ENCODE data around the gene MTRF1L.

The MTRF1L gene

GRCh38 chr6:153028286-153028685 lies 25.8 kb upstream of the MTRF1L start:
- TF ChIP-seq FOXM1 (IDR thresholded peaks at IDR 0.05; ENCODE audit: borderline replicate concordance, low read depth) (no peak), USF1 (IDR thresholded peaks at IDR 0.05) (no peak)

GRCh38 chr6:153027480-153027879 lies 25.0 kb upstream of the MTRF1L start:
- TF ChIP-seq TCF12 (IDR thresholded peaks at IDR 0.05; ENCODE audit: low read depth) (no peak), REST (IDR thresholded peaks at IDR 0.05; ENCODE audit: low read depth) (no peak), RAD21 (IDR thresholded peaks at IDR 0.05; ENCODE audit: low read depth) (no peak), FOXM1 (IDR thresholded peaks at IDR 0.05; ENCODE audit: borderline replicate concordance, low read depth) (no peak), EGR1 (IDR thresholded peaks at IDR 0.05) (no peak), MAX (IDR thresholded peaks at IDR 0.05) (no peak)

GRCh38 chr6:153024709-153025017 lies 22.2 kb upstream of the MTRF1L start:
- TF ChIP-seq NFIC (IDR thresholded peaks at IDR 0.05) = no peak
- TF ChIP-seq YY1 (IDR thresholded peaks at IDR 0.05; ENCODE audit: low read depth) = no peak
- no peak for TF ChIP-seq TCF12 (IDR thresholded peaks at IDR 0.05; ENCODE audit: low read depth)
- no peak for TF ChIP-seq TAF1 (IDR thresholded peaks at IDR 0.05; ENCODE audit: low read depth)
- TF ChIP-seq RAD21 (IDR thresholded peaks at IDR 0.05; ENCODE audit: low read depth) = no peak
- TF ChIP-seq EGR1 (IDR thresholded peaks at IDR 0.05) = no peak
- no peak for TF ChIP-seq TEAD4 (IDR thresholded peaks at IDR 0.05)
- TF ChIP-seq CEBPB (IDR thresholded peaks at IDR 0.05) = no peak
- no peak for TF ChIP-seq USF1 (IDR thresholded peaks at IDR 0.05)
- TF ChIP-seq FOXM1 (IDR thresholded peaks at IDR 0.05; ENCODE audit: borderline replicate concordance, low read depth) = no peak
- TF ChIP-seq EP300 (IDR thresholded peaks at IDR 0.05; ENCODE audit: borderline replicate concordance) = no peak
- TF ChIP-seq REST (IDR thresholded peaks at IDR 0.05; ENCODE audit: low read depth) = no peak
- no peak for TF ChIP-seq CREB1 (IDR thresholded peaks at IDR 0.05; ENCODE audit: low read depth)
- TF ChIP-seq ZBTB7A (IDR thresholded peaks at IDR 0.05; ENCODE audit: low read depth) = no peak
- TF ChIP-seq MAX (IDR thresholded peaks at IDR 0.05) = no peak

GRCh38 chr6:153023977-153024708 lies 21.6 kb upstream of the MTRF1L start:
- TF ChIP-seq RAD21 (IDR thresholded peaks at IDR 0.05; ENCODE audit: low read depth) (peak; percentile 59), FOXM1 (IDR thresholded peaks at IDR 0.05; ENCODE audit: borderline replicate concordance, low read depth) (no peak), CEBPB (IDR thresholded peaks at IDR 0.05) (no peak)

GRCh38 chr6:153018355-153018754 lies 15.8 kb upstream of the MTRF1L start:
- TF ChIP-seq EP300 (IDR thresholded peaks at IDR 0.05; ENCODE audit: borderline replicate concordance) (no peak), FOXM1 (IDR thresholded peaks at IDR 0.05; ENCODE audit: borderline replicate concordance, low read depth) (no peak), RAD21 (IDR thresholded peaks at IDR 0.05; ENCODE audit: low read depth) (no peak), CREB1 (IDR thresholded peaks at IDR 0.05; ENCODE audit: low read depth) (no peak), TCF12 (IDR thresholded peaks at IDR 0.05; ENCODE audit: low read depth) (no peak), MAX (IDR thresholded peaks at IDR 0.05) (no peak), CEBPB (IDR thresholded peaks at IDR 0.05) (no peak), EGR1 (IDR thresholded peaks at IDR 0.05) (no peak)

- no peak for TF ChIP-seq CEBPB (IDR thresholded peaks at IDR 0.05)
- no peak for TF ChIP-seq TCF12 (IDR thresholded peaks at IDR 0.05; ENCODE audit: low read depth)
- TF ChIP-seq YY1 (IDR thresholded peaks at IDR 0.05; ENCODE audit: low read depth) = no peak
- no peak for TF ChIP-seq REST (IDR thresholded peaks at IDR 0.05; ENCODE audit: low read depth)
- TF ChIP-seq ZBTB7A (IDR thresholded peaks at IDR 0.05; ENCODE audit: low read depth) = no peak
- TF ChIP-seq MAX (IDR thresholded peaks at IDR 0.05) = no peak
- no peak for TF ChIP-seq CREB1 (IDR thresholded peaks at IDR 0.05; ENCODE audit: low read depth)
- no peak for TF ChIP-seq RAD21 (IDR thresholded peaks at IDR 0.05; ENCODE audit: low read depth)
- no peak for TF ChIP-seq FOXM1 (IDR thresholded peaks at IDR 0.05; ENCODE audit: borderline replicate concordance, low read depth)
- TF ChIP-seq TAF1 (IDR thresholded peaks at IDR 0.05; ENCODE audit: low read depth) = no peak
- no peak for TF ChIP-seq NFIC (IDR thresholded peaks at IDR 0.05)
- TF ChIP-seq EGR1 (IDR thresholded peaks at IDR 0.05) = no peak
- no peak for TF ChIP-seq TEAD4 (IDR thresholded peaks at IDR 0.05)
- no peak for TF ChIP-seq USF1 (IDR thresholded peaks at IDR 0.05)
Measured at GRCh38 chr6:153016846-153017245, 14.3 kb upstream of the MTRF1L start.

All from Ishikawa (cell line).